DND-41 (cell line): ENCODE data around the gene WDR83.
A peak's percentile ranks its signal among the peaks of the same experiment; 100 is the strongest.

ENCODE experiments used
- ATAC-seq: fragments of 200-7000 bp; cut with Tn5 transposase; 3 replicates; pipeline ENCODE4 v1.9.1; 2021; ENCODE audit warnings: low read depth; ENCODE audit not compliant: insufficient read depth
- DNase-seq: peaks from one replicate; pipeline ENCODE4 v3.0.0-alpha.2; 2020
- H2AFZ ChIP-seq: 2 replicates; pipeline ENCODE4 v1.6.0; 2012; ENCODE audit warnings: low read depth, low read length
- H3K27ac ChIP-seq: 2 replicates; pipeline ENCODE4 v1.5.1; 2012; ENCODE audit warnings: low read length, inconsistent platforms
- H3K27me3 ChIP-seq: fragments of 200-600 bp; sonication (generic); 2 replicates; pipeline ENCODE4 v1.6.0; 2012; ENCODE audit warnings: low read length, mild to moderate bottlenecking, inconsistent platforms; ENCODE audit not compliant: insufficient read depth, poor library complexity
- H3K36me3 ChIP-seq: 2 replicates; pipeline ENCODE4 v1.5.1; 2012; ENCODE audit warnings: low read length, inconsistent platforms; ENCODE audit not compliant: insufficient read depth
- H3K4me1 ChIP-seq: 2 replicates; pipeline ENCODE4 v1.5.1; 2012; ENCODE audit warnings: mild to moderate bottlenecking, low read length; ENCODE audit not compliant: insufficient read depth
- H3K4me2 ChIP-seq: 2 replicates; pipeline ENCODE4 v1.6.0; 2012; ENCODE audit warnings: mild to moderate bottlenecking, moderate library complexity, low read length, inconsistent platforms; ENCODE audit not compliant: insufficient read depth
- H3K4me3 ChIP-seq, 2 experiments: fragments of 200-600 bp in 1 of 2; shearing (Covaris generic) in 1 of 2; 2 replicates each; pipeline ENCODE4 v1.5.1; 2012 to 2016; ENCODE audit warnings: inconsistent platforms in 2 of 2, low read length in 2 of 2, mild to moderate bottlenecking in 2 of 2, low read depth in 1 of 2, moderate library complexity in 1 of 2
- H3K79me2 ChIP-seq: 2 replicates; pipeline ENCODE4 v1.6.0; 2012; ENCODE audit warnings: low read length, inconsistent platforms; ENCODE audit not compliant: insufficient read depth
- H3K9ac ChIP-seq: 2 replicates; pipeline ENCODE4 v1.6.0; 2012; ENCODE audit warnings: low read depth, mild to moderate bottlenecking, inconsistent platforms, low read length, moderate library complexity
- H3K9me3 ChIP-seq: 2 replicates; pipeline ENCODE4 v1.5.1; 2012; ENCODE audit warnings: low read length, moderate library complexity, mild to moderate bottlenecking, inconsistent platforms; ENCODE audit not compliant: insufficient read depth, severe bottlenecking
- H4K20me1 ChIP-seq: 2 replicates; pipeline ENCODE4 v1.6.0; 2012; ENCODE audit warnings: low read length; ENCODE audit not compliant: insufficient read depth
- EZH2 ChIP-seq: IDR thresholded peaks from 3 replicates; pipeline ENCODE4 v1.6.1; 2012; ENCODE audit warnings: borderline replicate concordance, low read depth, mild to moderate bottlenecking, moderate library complexity, low read length, inconsistent platforms; ENCODE audit not compliant: severe bottlenecking
- TF ChIP-seq, protein P1 (sequence below): IDR thresholded peaks from 2 replicates; pipeline ENCODE4 v1.5.1; 2012; ENCODE audit warnings: borderline replicate concordance, low read length, moderate library complexity, mild to moderate bottlenecking; ENCODE audit not compliant: poor library complexity, severe bottlenecking; ENCODE audit errors: extremely low read depth

The WDR83 gene

DNA sequence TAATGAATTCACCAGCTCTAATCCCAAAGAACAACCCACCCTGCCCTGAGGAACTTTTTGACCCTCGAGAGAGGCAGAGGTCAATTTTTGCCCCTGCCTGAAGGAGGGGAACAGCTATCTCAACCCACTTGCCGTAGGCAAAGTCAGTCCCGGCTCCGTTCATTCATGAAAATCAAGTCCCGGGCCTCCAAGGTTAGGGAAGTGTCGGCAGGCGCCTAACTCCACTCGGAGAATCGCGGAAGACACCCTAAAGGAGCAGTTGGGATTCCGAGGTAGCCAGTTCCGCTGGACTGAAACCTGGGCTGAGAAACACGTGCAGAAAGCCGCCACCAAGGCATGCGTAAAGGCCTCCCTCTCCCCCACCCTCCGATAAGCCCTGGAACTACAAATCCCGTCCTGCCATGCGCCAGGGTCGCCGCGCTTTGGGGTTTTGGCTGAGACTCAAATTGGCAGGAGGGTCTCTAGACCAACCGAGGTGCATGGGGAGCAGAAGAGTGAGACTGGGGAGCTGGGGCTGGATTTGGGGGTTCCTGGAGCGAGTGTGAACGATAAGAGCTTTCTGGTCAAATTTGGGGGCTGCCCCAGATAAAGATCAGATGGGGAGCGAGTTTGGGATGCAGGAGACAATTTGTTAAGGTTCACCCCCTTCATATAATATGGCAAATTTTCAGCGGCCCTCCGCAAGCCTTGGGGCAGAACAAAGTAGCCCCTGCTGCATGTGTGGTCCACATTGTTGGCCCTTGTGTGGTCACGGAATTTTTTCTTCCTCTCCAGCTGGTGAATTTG is 57.2 kb downstream of the WDR83 start, which contains the start of gene TNPO2:
TNPO2 (minus strand) TSS at position 292 of the 786 bp plus-strand sequence. CDS start 2,955 bp downstream, outside the sequence.
- H3K79me2 ChIP-seq = peaks cover 57% of the 10 kb centered on the region
- H3K36me3 ChIP-seq = peaks cover 38% of the 10 kb centered on the region
- peaks cover 30% of the 10 kb centered on the region for H4K20me1 ChIP-seq
- DNase-seq (peak; percentile 85), ATAC-seq (peak; percentile 64)
- H3K4me3 ChIP-seq = peak within 1 kb of the TSS; percentile 50 to 71
- H3K9me3 ChIP-seq = no peaks in the 10 kb centered on the region
- H2AFZ ChIP-seq = peak within 1 kb of the TSS; percentile 85
- H3K9ac ChIP-seq = peak within 1 kb of the TSS; percentile 73
- H3K4me1 ChIP-seq = peaks cover 32% of the 10 kb centered on the region
- peak within 1 kb of the TSS; percentile 90 for H3K27ac ChIP-seq
- H3K4me2 ChIP-seq = peak within 1 kb of the TSS; percentile 94
- TF ChIP-seq, protein P1, sequence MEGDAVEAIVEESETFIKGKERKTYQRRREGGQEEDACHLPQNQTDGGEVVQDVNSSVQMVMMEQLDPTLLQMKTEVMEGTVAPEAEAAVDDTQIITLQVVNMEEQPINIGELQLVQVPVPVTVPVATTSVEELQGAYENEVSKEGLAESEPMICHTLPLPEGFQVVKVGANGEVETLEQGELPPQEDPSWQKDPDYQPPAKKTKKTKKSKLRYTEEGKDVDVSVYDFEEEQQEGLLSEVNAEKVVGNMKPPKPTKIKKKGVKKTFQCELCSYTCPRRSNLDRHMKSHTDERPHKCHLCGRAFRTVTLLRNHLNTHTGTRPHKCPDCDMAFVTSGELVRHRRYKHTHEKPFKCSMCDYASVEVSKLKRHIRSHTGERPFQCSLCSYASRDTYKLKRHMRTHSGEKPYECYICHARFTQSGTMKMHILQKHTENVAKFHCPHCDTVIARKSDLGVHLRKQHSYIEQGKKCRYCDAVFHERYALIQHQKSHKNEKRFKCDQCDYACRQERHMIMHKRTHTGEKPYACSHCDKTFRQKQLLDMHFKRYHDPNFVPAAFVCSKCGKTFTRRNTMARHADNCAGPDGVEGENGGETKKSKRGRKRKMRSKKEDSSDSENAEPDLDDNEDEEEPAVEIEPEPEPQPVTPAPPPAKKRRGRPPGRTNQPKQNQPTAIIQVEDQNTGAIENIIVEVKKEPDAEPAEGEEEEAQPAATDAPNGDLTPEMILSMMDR = no peak
- TF ChIP-seq EZH2 = no peak
- H3K27me3 ChIP-seq = no peaks in the 10 kb centered on the region
